Epithelial cell of proximal tubule (primary cell): ENCODE measurements around the gene UBR3. TPM values are rescaled to one million over a fixed set of nuclear protein-coding genes. Genes with fewer than 3 reads are reported as not detected.

Experiments
- DNase-seq: peaks from one replicate; pipeline ENCODE4 v3.0.0-alpha.2; 2011; ENCODE audit warnings: low read depth
- H3K4me3 ChIP-seq: 2 replicates; pipeline ENCODE4 v1.5.1; 2011; ENCODE audit warnings: low read depth, mild to moderate bottlenecking, low read length
- CTCF ChIP-seq: conservative IDR thresholded peaks from 2 replicates; pipeline ENCODE4 v1.5.1; 2012; ENCODE audit warnings: low read depth, mild to moderate bottlenecking, low read length
- total RNA-seq: library from RNA; depleted of rRNA; stranded (reverse); fragments of >200 nt; gene quantifications from 2 replicates; pipeline ENCODE4 v1.2.3, GENCODE V29; 2015

The UBR3 gene
- total RNA-seq, 1 donor from 2014 or later = 10.7 TPM

GRCh38 chr2:170073288-170073687 lies 246.0 kb downstream of the UBR3 start:
- no peak for DNase-seq
- TF ChIP-seq CTCF = no peak
- H3K4me3 ChIP-seq = no peak overlapping the region

GRCh38 chr2:170076189-170076588 lies 248.9 kb downstream of the UBR3 start:
- H3K4me3 ChIP-seq = no peak overlapping the region
- DNase-seq = no peak
- TF ChIP-seq CTCF = no peak

GRCh38 chr2:170077830-170078569 lies 250.7 kb downstream of the UBR3 start:
- no peak for DNase-seq
- no peak for TF ChIP-seq CTCF
- H3K4me3 ChIP-seq = no peak overlapping the region

GRCh38 chr2:170084820-170085491 lies 257.7 kb downstream of the UBR3 start:
- DNase-seq = no peak
- no peak for TF ChIP-seq CTCF
- no peak overlapping the region for H3K4me3 ChIP-seq

GRCh38 chr2:170086117-170086688 lies 258.9 kb downstream of the UBR3 start:
- no peak overlapping the region for H3K4me3 ChIP-seq
- no peak for DNase-seq
- TF ChIP-seq CTCF = no peak

- TF ChIP-seq CTCF = no peak
These were observed 259.6 kb downstream of the UBR3 start for GRCh38 chr2:170086751-170087412.

More at GRCh38 chr2:170086751-170087412, 259.6 kb downstream of the UBR3 start:
- DNase-seq = no peak
- H3K4me3 ChIP-seq = no peak overlapping the region
